Left renal cortex interstitium (tissue), 4 donors: ENCODE measurements around the gene SMG9. TPM values are rescaled to one million over a fixed set of nuclear protein-coding genes. Genes with fewer than 3 reads are reported as not detected.

ENCODE experiments used
- DNase-seq, 4 donors: peaks; one replicate each; pipeline ENCODE4 v3.0.0-alpha.2; 2013; ENCODE audit warnings: low read depth in 4 of 4, low spot score in 2 of 4, missing footprints in 1 of 4
- polyA plus RNA-seq, 4 donors: library from polyadenylated mRNA; unstranded; fragments of 120-200 nt; gene quantifications; one replicate each; pipeline ENCODE4 v1.2.1, GENCODE V29; 2013; ENCODE audit not compliant: insufficient read length in 4 of 4

Gene SMG9
- polyA plus RNA-seq, 4 donors = 35.7 to 77.9 (median 58.0) TPM

- DNase-seq = no peak
These were observed 6.2 kb upstream of the SMG9 start for GRCh38 chr19:43760941-43761340.

GRCh38 chr19:43759515-43759914 is 4.8 kb upstream of the SMG9 start:
- no peak for DNase-seq

DNA sequence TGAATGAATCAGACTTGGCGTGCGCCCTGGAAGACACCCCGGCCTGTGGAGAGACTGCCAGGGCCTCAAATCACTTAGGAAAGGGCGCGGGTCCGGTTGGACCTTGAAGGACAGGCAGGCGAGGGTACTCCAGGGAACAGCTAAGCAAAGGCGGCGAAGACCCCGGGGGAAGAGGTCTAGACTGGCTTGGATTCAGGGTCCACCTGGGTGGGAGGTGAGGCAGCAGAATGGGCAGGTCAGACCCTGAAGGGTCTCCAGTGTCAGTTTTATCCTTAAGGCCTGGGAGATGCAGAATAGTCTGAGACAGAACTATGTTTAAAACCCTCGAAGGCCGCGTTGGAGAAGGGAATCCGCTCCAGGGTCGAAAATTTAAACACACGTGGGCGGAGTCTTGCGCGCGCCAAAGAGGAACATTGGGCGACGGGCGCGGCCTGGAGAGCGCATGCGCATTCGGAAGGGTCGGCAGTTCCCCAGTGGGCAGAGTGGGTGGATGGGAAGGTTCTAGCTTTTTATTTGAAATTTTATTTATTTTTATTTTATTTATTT is 567 bp upstream of the SMG9 start:
- peak; percentile 51 to 78 (median 54) for DNase-seq

DNA sequence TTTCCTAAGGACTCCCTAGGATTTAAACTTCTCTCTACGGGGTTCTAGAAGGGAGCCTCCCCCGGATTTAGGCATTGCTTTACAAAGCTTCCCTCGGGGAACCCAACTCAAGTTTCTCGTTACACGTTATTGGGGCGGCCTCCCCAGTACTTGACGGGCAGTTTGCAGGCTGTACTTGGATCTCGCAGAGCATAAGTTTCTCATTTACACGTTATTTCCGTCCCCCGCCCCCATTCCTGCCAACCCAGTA is 584 bp downstream of the SMG9 start:
- peak in 1 of 4 donors; percentile 9 for DNase-seq

- DNase-seq = no peak
These were observed 2.4 kb downstream of the SMG9 start for GRCh38 chr19:43752287-43752875.

DNA sequence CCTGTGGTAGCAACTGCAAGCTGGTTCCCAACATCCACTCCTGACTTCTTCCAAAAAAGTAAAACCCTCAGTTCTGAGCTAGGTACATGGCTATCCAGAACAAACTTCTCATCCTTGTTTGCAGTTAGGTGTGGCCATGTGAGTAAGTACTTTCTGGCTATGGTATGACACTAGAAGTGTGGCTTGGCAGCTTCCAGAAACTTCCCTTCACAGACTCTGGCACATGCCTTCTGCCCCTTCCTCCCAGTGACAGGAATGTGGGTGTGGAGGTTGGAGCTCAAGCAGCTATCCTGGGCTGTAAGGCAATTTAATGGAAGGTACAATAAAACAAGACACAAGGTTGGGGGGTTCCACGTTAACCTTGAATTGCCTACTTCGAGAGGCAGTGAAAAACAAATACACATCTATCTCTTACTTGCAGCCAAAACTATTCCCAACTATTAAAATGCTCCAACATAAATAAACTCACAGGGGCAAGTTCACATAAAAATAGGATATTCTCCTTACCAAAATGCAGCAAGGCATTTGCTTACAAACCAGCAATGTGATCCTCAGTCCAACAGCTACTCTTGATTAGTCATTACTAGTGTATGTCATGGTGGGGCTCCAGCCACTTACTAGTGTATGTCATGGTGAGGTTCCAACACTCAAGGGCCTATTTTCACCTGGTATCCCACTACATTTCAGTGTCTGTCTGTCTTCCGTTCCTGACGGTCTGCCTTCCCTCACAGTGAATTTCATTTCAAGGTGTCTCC is 3.1 kb downstream of the SMG9 start:
- DNase-seq = no peak

GRCh38 chr19:43749898-43750297 is 4.9 kb downstream of the SMG9 start:
- DNase-seq = no peak

DNA sequence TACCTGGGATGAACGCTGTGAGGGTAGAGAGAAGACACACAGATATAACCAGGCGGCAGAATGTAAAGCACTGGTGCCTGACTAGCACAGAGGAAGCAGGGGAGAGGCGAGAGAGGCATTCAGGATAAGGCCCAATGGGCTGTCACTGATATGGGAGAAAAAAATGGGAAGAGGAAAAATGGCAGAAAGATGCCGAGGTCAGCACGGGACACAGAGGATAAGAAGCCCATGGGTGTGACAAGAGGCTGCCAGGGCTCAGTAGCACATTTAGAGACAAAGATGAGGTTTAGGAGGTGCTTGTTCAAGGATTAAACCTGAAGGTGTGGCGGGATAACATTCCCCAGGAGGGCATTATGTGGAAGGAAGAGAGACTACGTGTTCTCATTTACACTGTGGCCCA is 5.6 kb downstream of the SMG9 start:
- no peak for DNase-seq

DNA sequence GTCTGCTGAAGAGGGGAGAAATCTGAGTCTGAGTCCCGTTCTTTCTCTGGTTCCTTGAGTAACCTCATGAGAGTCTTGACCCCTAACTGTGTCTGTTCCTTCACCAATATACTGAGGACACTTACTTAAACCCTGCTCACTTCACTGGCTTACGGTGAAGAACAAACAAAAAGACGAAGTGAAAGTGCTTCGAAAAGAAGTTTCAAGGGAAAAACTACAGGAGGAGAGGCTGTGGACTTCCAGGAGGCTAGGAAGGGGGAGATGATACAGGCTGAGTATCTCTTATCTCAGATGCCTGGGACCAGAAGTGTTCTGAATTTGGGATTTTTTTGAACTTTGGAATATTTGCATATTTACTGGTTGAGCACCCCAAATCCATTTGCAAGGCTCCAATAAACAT is 6.1 kb downstream of the SMG9 start:
- DNase-seq = no peak

- no peak for DNase-seq
These were observed 6.6 kb downstream of the SMG9 start for GRCh38 chr19:43748205-43748594.

- DNase-seq = no peak
These were observed 7.1 kb downstream of the SMG9 start for GRCh38 chr19:43747557-43748204.

DNA sequence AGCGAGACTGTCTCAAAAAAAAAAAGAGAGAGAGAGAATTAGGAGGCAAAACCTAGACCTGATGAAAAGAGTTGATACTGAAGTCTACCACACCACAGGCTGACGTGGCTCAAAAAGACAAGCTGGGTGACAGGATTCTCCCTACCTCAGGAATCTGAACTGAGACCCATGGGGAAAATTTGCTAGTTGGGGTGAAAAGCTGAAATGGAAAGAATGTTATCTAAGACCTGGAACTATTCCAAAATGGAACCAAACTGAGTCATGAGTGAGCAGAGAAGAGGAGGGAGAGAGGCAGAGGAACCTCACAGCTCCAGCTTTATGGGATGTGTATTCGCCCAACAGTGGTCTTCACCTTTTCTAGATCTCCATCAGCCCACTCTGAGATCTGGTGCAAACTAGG is 11.7 kb downstream of the SMG9 start:
- no peak for DNase-seq

- no peak for DNase-seq
These were observed 13.5 kb downstream of the SMG9 start for GRCh38 chr19:43741075-43741825.

DNA sequence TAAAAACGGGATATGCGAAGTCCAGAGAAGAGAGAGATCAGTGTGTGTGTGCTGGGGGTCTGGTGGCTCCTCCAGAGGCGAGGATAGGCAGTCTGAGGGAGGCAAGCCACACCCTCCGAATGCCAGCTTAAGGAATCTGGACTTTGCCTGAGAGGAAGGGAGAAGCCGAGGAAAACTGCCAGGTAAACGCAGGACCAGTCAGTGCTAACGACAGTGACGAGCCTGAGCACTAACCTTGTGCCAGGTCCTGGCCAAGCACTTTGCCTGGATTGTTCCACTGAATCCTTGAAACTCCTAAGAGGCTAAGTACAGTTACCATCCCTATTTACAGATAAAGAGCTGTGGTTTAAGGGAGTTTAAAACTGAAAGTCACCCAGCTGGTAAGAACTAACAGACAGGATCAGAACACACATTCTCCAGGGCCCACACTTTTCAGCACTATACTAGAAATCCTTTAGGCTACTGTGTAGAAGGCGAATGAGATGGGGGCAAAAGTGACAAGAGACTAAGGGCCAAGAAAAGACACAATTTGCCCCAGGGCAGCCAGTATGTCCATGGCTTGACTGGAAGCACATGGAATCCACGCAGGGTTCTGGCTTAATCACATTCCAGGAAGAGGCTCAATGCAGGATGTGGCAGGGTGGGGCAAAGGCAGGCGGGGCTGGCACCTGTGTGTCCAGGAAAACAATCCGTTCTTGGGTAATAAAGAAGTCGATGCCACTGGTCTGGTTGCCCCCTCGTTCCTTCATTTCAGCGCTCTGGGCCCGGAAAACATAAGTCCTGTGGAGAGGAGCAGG is 15.1 kb downstream of the SMG9 start:
- no peak for DNase-seq

GRCh38 chr19:43738780-43739211 is 16.0 kb downstream of the SMG9 start:
- DNase-seq = no peak

- no peak for DNase-seq
These were observed 18.8 kb downstream of the SMG9 start for GRCh38 chr19:43735957-43736356.

DNA sequence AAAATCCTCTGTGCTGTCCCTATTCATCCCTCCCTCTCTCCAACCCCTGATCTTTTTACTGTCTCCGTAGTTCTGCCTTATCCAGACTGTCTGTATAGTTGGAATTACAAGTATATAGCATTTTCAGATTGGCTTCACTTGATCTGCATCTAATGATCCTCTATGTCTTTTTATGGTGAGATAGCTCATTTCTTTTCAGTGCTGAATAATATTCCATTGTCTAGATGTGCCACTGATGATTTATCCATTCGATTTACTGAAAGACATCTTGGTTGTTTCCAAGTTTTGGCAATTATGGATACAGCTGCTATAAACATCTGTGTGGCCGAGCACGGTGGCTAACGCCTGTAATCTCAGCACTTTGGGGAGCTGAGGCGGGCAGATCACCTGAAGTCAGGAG is 19.7 kb downstream of the SMG9 start:
- no peak for DNase-seq

GRCh38 chr19:43731846-43732245 is 22.9 kb downstream of the SMG9 start:
- DNase-seq = no peak

GRCh38 chr19:43731346-43731745 is 23.4 kb downstream of the SMG9 start:
- no peak for DNase-seq

- DNase-seq = no peak
These were observed 24.8 kb downstream of the SMG9 start for GRCh38 chr19:43729919-43730318.

DNA sequence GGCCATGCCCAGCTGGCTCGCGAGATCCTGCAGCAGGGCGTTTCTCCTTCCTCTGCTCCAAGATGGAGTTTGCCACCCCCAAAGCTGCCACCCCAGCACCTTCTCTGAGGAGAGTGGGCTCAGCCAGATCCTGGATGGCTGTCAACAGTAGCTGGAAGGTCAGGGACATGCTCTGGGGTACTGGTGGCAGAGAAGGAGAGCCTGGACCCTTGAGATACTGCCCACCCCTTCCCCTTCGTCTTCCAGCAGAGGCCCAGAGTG is 27.2 kb downstream of the SMG9 start:
- DNase-seq = no peak
